ENCODE data around the gene NFKBIE. TPM values are rescaled to one million over a fixed set of nuclear protein-coding genes. Genes with fewer than 3 reads are reported as not detected.

The NFKBIE gene
- total RNA-seq, 1 donor from 2014 or later: 10.4 TPM

GRCh38 chr6:44237813-44238433 is 27.4 kb downstream of the NFKBIE start:
- Histone ChIP-seq H3K4me1 (peaks cover 43% of the 10 kb centered on the region), H3K36me3 (peaks cover 2% of the 10 kb centered on the region), H3K27ac (peak overlapping the region; percentile 93), H3K27me3 (ENCODE audit: low read depth) (no peaks in the 10 kb centered on the region), H3K4me3 (peak overlapping the region; percentile 66), H3K9me3 (no peaks in the 10 kb centered on the region)
- intact Hi-C loops (cut with DNase I): loop anchor here (10.0 kb wide), 1 partner anchor 63 kb away; no protein-coding TSS in a partner anchor
- DNase-seq (peak; percentile 88), ATAC-seq (peak; percentile 94 to 96)
- TF ChIP-seq, protein P1, sequence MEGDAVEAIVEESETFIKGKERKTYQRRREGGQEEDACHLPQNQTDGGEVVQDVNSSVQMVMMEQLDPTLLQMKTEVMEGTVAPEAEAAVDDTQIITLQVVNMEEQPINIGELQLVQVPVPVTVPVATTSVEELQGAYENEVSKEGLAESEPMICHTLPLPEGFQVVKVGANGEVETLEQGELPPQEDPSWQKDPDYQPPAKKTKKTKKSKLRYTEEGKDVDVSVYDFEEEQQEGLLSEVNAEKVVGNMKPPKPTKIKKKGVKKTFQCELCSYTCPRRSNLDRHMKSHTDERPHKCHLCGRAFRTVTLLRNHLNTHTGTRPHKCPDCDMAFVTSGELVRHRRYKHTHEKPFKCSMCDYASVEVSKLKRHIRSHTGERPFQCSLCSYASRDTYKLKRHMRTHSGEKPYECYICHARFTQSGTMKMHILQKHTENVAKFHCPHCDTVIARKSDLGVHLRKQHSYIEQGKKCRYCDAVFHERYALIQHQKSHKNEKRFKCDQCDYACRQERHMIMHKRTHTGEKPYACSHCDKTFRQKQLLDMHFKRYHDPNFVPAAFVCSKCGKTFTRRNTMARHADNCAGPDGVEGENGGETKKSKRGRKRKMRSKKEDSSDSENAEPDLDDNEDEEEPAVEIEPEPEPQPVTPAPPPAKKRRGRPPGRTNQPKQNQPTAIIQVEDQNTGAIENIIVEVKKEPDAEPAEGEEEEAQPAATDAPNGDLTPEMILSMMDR (IDR thresholded peaks at IDR 0.05): peak; percentile 98

GRCh38 chr6:44237021-44237812 is 28.1 kb downstream of the NFKBIE start:
- H3K27ac ChIP-seq: peak overlapping the region; percentile 93
- H3K4me1 ChIP-seq: peaks cover 43% of the 10 kb centered on the region
- peak overlapping the region; percentile 66 for H3K4me3 ChIP-seq
- H3K27me3 ChIP-seq (ENCODE audit: low read depth): no peaks in the 10 kb centered on the region
- H3K9me3 ChIP-seq: no peaks in the 10 kb centered on the region
- intact Hi-C loops (cut with DNase I): loop anchor here (10.0 kb wide), 1 partner anchor 62 kb away; no protein-coding TSS in a partner anchor
- peaks cover 10% of the 10 kb centered on the region for H3K36me3 ChIP-seq
- peak; percentile 93 for DNase-seq
- peak; percentile 95 to 97 for ATAC-seq
- TF ChIP-seq, protein P1 (IDR thresholded peaks at IDR 0.05): no peak

DNA sequence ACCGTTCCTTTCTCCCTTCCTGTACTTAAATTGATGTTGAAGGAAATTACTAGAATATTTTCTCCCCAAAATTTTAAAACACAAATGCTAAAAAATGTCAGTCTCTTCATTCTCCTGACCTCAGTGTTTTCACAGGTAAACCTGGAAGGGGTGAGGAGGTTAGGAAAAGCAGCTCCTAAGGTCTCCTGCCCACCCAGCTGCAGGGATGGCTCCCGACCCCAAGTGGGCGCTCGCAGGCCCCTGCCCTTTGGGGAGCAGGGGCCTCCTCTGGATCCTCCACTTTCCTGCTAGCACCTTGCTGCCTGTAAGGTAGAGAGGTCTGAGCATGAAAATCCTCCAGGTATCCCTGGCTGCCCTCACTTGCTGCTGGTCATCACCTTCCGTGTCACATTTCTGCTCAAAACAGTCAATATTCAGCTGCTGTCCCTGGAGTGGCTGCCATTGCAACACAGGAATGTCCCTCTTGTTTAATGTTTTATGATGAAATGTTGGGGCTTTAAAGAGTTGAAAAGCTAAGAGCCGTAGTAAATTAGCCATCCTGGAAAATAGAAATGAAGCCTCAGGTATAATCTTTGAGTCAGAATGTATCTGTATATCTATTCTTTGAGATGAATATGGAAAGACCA is 29.3 kb downstream of the NFKBIE start:
- H3K4me1 ChIP-seq: peaks cover 43% of the 10 kb centered on the region
- H3K36me3 ChIP-seq: peaks cover 22% of the 10 kb centered on the region
- H3K9me3 ChIP-seq: no peaks in the 10 kb centered on the region
- no peak overlapping the region for H3K27ac ChIP-seq
- no peak for ATAC-seq
- TF ChIP-seq, protein P1 (IDR thresholded peaks at IDR 0.05): no peak
- no peaks in the 10 kb centered on the region for H3K27me3 ChIP-seq (ENCODE audit: low read depth)
- H3K4me3 ChIP-seq: no peak overlapping the region
- DNase-seq: peak; percentile 31
- intact Hi-C loops (cut with DNase I): loop anchor here (10.0 kb wide), 1 partner anchor 61 kb away; no protein-coding TSS in a partner anchor

GRCh38 chr6:44235269-44235668 is 30.1 kb downstream of the NFKBIE start:
- Histone ChIP-seq H3K27me3 (ENCODE audit: low read depth) (no peaks in the 10 kb centered on the region), H3K9me3 (no peaks in the 10 kb centered on the region), H3K27ac (peak overlapping the region; percentile 53), H3K4me3 (no peak overlapping the region), H3K36me3 (peaks cover 29% of the 10 kb centered on the region), H3K4me1 (peaks cover 43% of the 10 kb centered on the region)
- no peak for DNase-seq
- TF ChIP-seq, protein P1 (IDR thresholded peaks at IDR 0.05): no peak
- intact Hi-C loops (cut with DNase I): loop anchor here (10.0 kb wide), 1 partner anchor 60 kb away; no protein-coding TSS in a partner anchor
- no peak for ATAC-seq

Data from lower lobe of right lung (tissue), 2 donors.